ENCODE results near the gene AMN1.

Gene AMN1

DNA sequence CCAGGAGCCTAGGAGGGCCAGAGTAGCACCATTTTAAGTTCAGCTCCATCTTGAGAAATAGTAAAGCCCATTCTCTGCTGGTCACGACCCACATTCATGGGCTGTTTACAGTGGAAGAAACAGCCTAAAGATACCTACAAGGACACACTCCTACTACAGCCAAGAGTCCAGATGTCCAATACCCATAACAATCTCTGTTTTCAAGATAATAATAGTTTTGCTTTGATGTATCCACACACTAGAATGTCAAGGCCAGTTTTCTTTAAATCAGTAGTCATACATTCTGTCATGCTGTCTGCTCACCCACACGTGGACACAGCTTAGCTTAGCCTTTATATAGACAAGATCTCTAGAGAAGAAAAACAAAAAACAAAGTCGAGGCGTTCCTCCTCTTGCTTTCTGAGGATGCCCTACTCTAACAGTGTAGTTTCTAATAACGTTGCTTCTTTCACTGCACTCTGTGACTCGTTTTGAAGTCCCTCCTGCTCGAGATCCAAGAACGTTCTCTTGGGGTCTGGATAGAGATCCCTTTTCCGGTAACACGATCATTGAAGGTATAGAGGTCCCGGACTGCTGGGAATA lies 87.2 kb downstream of the AMN1 start:
- TF ChIP-seq, protein P1, sequence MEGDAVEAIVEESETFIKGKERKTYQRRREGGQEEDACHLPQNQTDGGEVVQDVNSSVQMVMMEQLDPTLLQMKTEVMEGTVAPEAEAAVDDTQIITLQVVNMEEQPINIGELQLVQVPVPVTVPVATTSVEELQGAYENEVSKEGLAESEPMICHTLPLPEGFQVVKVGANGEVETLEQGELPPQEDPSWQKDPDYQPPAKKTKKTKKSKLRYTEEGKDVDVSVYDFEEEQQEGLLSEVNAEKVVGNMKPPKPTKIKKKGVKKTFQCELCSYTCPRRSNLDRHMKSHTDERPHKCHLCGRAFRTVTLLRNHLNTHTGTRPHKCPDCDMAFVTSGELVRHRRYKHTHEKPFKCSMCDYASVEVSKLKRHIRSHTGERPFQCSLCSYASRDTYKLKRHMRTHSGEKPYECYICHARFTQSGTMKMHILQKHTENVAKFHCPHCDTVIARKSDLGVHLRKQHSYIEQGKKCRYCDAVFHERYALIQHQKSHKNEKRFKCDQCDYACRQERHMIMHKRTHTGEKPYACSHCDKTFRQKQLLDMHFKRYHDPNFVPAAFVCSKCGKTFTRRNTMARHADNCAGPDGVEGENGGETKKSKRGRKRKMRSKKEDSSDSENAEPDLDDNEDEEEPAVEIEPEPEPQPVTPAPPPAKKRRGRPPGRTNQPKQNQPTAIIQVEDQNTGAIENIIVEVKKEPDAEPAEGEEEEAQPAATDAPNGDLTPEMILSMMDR (conservative IDR thresholded peaks at IDR 0.05; ENCODE audit: low read depth, low read length) = no peak
- no peak overlapping the region for H3K4me3 ChIP-seq (ENCODE audit: low read length)
- no peak for DNase-seq (ENCODE audit: low read depth)

DNA sequence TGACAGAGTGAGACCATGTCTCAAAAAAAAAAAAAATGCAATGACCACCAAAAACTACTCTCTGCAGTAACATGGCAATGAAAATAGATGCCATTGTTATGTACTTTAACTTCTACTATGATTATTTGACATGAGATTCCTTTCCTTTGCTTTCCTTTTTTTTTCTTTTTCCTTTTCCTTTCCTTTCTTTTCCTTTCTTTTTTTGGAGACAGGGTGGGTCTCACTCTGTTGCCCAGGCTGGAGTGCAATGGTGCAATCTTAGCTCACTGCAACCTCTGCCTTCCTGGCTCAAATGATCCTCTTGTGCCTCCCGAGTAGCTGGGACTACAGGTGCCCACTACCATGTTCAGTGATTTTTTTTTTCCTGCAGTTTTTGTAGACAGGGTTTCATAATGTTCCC lies 94.2 kb downstream of the AMN1 start:
- TF ChIP-seq, protein P1 (conservative IDR thresholded peaks at IDR 0.05; ENCODE audit: low read depth, low read length) = no peak
- no peak overlapping the region for H3K4me3 ChIP-seq (ENCODE audit: low read length)
- DNase-seq (ENCODE audit: low read depth) = no peak

DNA sequence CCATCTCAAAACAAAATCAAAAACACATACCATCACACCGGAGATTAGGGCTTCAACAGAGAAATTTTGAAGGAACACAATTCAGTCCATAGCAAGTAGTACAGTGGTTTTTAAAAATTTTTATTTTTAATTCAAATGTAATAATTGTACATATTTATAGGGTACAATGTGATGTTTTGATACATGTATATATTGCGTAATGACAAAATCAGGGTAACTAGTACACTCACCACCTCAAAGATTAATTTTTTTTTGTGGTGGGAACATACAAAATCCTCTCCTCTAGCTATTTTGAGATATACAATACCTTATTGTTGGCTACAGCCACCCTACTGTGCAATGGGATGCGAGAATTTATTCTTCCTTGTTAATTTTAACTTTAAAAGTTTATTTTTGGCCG lies 95.4 kb downstream of the AMN1 start:
- no peak overlapping the region for H3K4me3 ChIP-seq (ENCODE audit: low read length)
- DNase-seq (ENCODE audit: low read depth) = no peak
- TF ChIP-seq, protein P1 (conservative IDR thresholded peaks at IDR 0.05; ENCODE audit: low read depth, low read length) = no peak

DNA sequence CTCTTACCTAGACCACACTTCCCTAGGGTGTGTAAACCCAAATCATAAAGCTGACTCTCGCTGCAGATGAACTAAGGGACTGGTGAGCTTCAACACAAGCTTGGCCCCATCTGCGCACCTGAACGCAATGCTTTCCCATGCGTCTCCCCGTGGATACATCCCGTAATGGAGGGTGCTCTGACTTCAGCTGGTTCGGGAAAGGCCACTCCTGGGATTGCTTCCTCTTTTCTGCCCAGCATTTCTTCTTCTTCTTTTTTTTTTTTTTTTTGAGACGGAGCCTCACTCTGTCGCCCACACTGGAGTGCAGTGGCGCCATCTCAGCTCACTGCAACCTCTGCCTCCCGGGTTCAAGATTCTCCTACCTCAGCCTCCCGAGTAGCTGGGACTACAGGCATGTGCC lies 97.0 kb downstream of the AMN1 start:
- H3K4me3 ChIP-seq (ENCODE audit: low read length) = no peak overlapping the region
- TF ChIP-seq, protein P1 (conservative IDR thresholded peaks at IDR 0.05; ENCODE audit: low read depth, low read length) = no peak
- no peak for DNase-seq (ENCODE audit: low read depth)

DNA sequence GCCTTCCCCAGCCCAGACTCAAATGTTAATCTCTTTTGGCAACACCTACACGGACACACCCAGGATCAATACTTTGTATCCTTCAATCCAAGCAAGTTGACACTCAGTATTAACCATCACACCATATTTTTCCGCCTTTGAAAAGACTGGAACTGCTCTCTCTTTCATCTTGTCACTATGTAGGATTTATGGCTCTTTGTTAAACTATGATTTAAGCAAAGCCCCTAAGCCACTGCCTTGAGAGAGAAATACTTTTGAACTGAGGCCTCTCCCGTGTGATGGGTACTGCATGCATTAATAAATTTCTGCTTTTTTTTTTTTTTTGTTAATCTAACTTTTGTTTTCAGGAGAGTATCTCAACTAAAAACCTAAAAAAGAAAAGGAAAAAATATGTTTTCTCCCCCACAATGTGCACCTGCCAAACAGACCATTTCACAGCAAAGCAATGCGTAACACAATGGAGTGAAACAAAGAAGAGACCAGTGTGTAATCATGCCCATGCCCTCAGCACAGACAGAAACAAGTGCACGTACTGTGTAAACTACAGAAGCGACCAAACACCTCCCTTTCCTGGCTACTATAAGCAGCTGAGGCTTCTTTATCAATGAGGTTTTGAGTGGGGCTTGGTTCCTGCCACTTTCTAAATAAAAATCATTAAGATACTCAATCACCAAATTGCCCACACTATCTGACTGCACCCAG lies 97.6 kb downstream of the AMN1 start:
- H3K4me3 ChIP-seq (ENCODE audit: low read length) = no peak overlapping the region
- TF ChIP-seq, protein P1 (conservative IDR thresholded peaks at IDR 0.05; ENCODE audit: low read depth, low read length) = no peak
- no peak for DNase-seq (ENCODE audit: low read depth)

DNA sequence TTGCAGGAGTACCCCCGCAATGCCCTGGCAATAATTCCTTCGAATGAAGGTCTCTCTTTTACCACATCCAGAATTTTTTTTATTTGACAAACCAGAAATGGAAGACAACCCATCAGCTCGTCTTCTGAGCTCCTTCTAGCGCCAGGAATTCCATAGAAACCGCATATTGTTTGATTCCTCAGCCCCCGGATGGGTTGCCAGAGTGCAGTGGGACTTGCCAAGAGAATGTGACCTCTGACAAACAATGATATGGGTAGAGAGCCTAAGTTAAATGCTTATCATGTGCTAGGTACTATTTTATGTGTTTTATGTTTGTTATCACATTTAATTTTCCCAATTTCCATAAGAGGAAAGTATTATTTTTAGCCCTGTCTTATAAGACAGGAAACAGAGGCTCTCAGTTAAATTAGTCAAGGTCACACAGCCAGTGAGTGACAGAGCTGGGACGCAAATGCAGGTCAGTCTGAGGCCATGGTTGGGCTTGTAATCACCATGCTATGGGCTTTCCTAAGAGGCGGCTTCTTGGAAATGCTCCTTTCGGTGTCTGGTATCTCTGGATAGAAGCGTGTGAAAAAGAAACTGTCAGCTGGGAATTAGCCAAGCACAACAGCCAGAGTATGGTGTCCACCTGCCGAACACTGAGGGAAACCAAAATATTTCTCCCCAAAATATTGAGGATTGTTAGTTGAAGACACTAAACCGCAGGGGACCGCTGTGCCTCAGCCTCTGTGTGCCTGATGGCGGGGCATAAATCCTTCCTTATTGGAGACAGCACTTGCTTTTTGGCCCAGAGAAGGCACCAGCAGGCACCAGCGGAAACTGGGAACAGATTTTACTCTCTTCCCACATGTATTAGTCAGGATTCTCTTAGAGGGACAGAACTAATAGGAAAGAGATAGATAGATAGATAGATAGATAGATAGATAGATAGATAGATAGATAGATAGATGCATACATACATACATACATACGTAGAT lies 98.8 kb downstream of the AMN1 start:
- H3K4me3 ChIP-seq (ENCODE audit: low read length) = no peak overlapping the region
- peak; percentile 20 for DNase-seq (ENCODE audit: low read depth)
- TF ChIP-seq, protein P1 (conservative IDR thresholded peaks at IDR 0.05; ENCODE audit: low read depth, low read length) = no peak

Data from retinal pigment epithelial cell (primary cell).